Thyroid gland (tissue), 4 donors: ENCODE data around the gene MLH3. TPM values are rescaled to one million over a fixed set of nuclear protein-coding genes. Genes with fewer than 3 reads are reported as not detected.

ENCODE experiments used
- DNase-seq, 2 donors: peaks; one replicate each; pipeline ENCODE4 v3.0.0-alpha.2; 2019
- H3K27ac ChIP-seq, 3 donors: fragments of 200-600 bp; sonication (generic); 1 replicate in 2 of 3; 2 replicates in 1 of 3; pipeline ENCODE4 v1.5.1; 2016 to 2019; ENCODE audit warnings: mild to moderate bottlenecking in 1 of 3, moderate library complexity in 1 of 3
- H3K27me3 ChIP-seq: fragments of 200-600 bp; sonication (generic); one replicate; pipeline ENCODE4 v1.5.1; 2019
- H3K36me3 ChIP-seq, 2 donors: fragments of 200-600 bp; sonication (generic); one replicate each; pipeline ENCODE4 v1.5.1; 2016 to 2019
- H3K4me1 ChIP-seq, 2 donors: fragments of 200-600 bp; sonication (generic); one replicate each; pipeline ENCODE4 v1.5.1; 2017 to 2019
- H3K4me3 ChIP-seq, 3 donors: fragments of 200-600 bp; sonication (generic); replicated peaks in 1 of 3; 1 replicate in 2 of 3; 2 replicates in 1 of 3; pipeline ENCODE4 v1.5.1; 2016; ENCODE audit warnings: mild to moderate bottlenecking in 1 of 3
- H3K9me3 ChIP-seq: fragments of 200-600 bp; sonication (generic); one replicate; pipeline ENCODE4 v1.5.1; 2017
- POLR2A ChIP-seq, 2 donors: fragments of 450-650 bp; IDR thresholded peaks; one replicate each; pipeline ENCODE4 v1.6.1; 2017; ENCODE audit warnings: antibody characterized with exemption in 2 of 2, mild to moderate bottlenecking in 2 of 2, moderate library complexity in 1 of 2
- WGBS, 2 donors: methylation state at CpG; one replicate each; pipeline ENCODE4 v1.1.5; 2017; 5-methylcytosine and 5-hydroxymethylcytosine counted together
- intact Hi-C: fragments of 100-400 bp; cut with DNase I; formaldehyde crosslinking; loops from one replicate; pipeline ENCODE4 v1.15.1; 2023
- total RNA-seq, 4 donors: library from RNA; depleted of rRNA; stranded (reverse); fragments of >200 nt; gene quantifications; one replicate each; pipeline ENCODE4 v1.2.3, GENCODE V29; 2016
- TF ChIP-seq, protein P1 (sequence below), 6 experiments: fragments of 200-600 bp in 3 of 6; fragments of 450-650 bp in 3 of 6; sonication (generic) in 3 of 6; IDR thresholded peaks; one replicate each; pipeline ENCODE4 v1.5.1; 2016 to 2019; ENCODE audit warnings: antibody characterized with exemption in 6 of 6, mild to moderate bottlenecking in 2 of 6, inconsistent platforms in 1 of 6, moderate library complexity in 1 of 6

MLH3 gene
- total RNA-seq: 10 to 100 TPM; 48.1 to 68.1 (median 57.9) TPM

- H3K4me1 ChIP-seq: peaks cover 33 to 37% of the 10 kb centered on the region in 2 donors
- peak within 1 kb of the TSS; percentile 94 to 95 (median 95) for H3K27ac ChIP-seq
- H3K36me3 ChIP-seq: no peaks in the 10 kb centered on the region
- WGBS, 2 donors: 2 to 3% methylated on average over 31 to 38 of the region's 59 CpGs
- DNase-seq: peak; percentile 90 to 92
- TF ChIP-seq POLR2A (IDR thresholded peaks at IDR 0.05): peak in 1 of 2 donors; percentile 91
- TF ChIP-seq, protein P1, sequence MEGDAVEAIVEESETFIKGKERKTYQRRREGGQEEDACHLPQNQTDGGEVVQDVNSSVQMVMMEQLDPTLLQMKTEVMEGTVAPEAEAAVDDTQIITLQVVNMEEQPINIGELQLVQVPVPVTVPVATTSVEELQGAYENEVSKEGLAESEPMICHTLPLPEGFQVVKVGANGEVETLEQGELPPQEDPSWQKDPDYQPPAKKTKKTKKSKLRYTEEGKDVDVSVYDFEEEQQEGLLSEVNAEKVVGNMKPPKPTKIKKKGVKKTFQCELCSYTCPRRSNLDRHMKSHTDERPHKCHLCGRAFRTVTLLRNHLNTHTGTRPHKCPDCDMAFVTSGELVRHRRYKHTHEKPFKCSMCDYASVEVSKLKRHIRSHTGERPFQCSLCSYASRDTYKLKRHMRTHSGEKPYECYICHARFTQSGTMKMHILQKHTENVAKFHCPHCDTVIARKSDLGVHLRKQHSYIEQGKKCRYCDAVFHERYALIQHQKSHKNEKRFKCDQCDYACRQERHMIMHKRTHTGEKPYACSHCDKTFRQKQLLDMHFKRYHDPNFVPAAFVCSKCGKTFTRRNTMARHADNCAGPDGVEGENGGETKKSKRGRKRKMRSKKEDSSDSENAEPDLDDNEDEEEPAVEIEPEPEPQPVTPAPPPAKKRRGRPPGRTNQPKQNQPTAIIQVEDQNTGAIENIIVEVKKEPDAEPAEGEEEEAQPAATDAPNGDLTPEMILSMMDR (IDR thresholded peaks at IDR 0.05): no peak
- no peaks in the 10 kb centered on the region for H3K27me3 ChIP-seq
- no peaks in the 10 kb centered on the region for H3K9me3 ChIP-seq
- H3K4me3 ChIP-seq: peak within 1 kb of the TSS; percentile 44 to 50 (median 45)
- intact Hi-C loops: no loop called here
Observed at GRCh38 chr14:75050852-75051555, at the start of gene MLH3. TSS of gene MLH3 (minus strand) at chr14:75051467. CDS start at chr14:75049655, 1,812 bp downstream.

DNA sequence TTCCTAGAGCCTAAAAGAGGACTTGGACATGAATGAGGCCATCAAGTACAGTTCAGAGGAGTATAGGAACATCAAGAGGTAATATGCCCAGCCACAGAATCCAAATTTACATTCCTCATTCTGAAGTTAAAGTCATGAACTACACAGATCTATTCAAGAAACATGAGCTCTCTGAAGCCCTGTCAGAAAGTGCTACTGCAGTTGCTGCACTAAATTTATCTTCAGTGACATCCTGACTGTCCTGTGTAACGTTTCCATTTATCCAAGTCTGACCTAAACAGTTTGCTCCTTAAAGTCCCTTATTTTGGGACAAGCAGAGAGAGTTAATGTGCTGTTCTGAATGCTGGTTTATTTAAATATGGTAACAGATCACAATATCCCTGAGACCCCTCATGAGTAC, 47.4 kb upstream of the MLH3 start:
- no peaks in the 10 kb centered on the region for H3K27me3 ChIP-seq
- H3K27ac ChIP-seq: no peak overlapping the region
- peaks cover 32 to 74% of the 10 kb centered on the region in 2 donors for H3K36me3 ChIP-seq
- TF ChIP-seq, protein P1 (IDR thresholded peaks at IDR 0.05): no peak
- no peak for TF ChIP-seq POLR2A (IDR thresholded peaks at IDR 0.05)
- intact Hi-C loops: no loop called here
- 78 to 88% methylated on average over 1 of the region's 1 CpG for WGBS, 2 donors
- no peak for DNase-seq
- H3K9me3 ChIP-seq: no peaks in the 10 kb centered on the region
- H3K4me3 ChIP-seq: no peak overlapping the region
- H3K4me1 ChIP-seq: no peaks in the 10 kb centered on the region

- no peaks in the 10 kb centered on the region for H3K4me1 ChIP-seq
- no peak overlapping the region for H3K27ac ChIP-seq
- no peaks in the 10 kb centered on the region for H3K9me3 ChIP-seq
- no peak overlapping the region for H3K4me3 ChIP-seq
- intact Hi-C loops: no loop called here
- H3K36me3 ChIP-seq: peaks cover 32 to 71% of the 10 kb centered on the region in 2 donors
- no peaks in the 10 kb centered on the region for H3K27me3 ChIP-seq
- DNase-seq: no peak
- TF ChIP-seq, protein P1 (IDR thresholded peaks at IDR 0.05): no peak
- no peak for TF ChIP-seq POLR2A (IDR thresholded peaks at IDR 0.05)
Observed at GRCh38 chr14:75098212-75098611, 46.9 kb upstream of the MLH3 start.

GRCh38 chr14:75096959-75097358, 45.7 kb upstream of the MLH3 start:
- Histone ChIP-seq H3K9me3 (no peaks in the 10 kb centered on the region), H3K4me1 (no peaks in the 10 kb centered on the region), H3K36me3 (peaks cover 34 to 76% of the 10 kb centered on the region in 2 donors), H3K27me3 (no peaks in the 10 kb centered on the region), H3K27ac (no peak overlapping the region), H3K4me3 (no peak overlapping the region)
- DNase-seq: no peak
- no peak for TF ChIP-seq POLR2A (IDR thresholded peaks at IDR 0.05)
- TF ChIP-seq, protein P1 (IDR thresholded peaks at IDR 0.05): no peak
- intact Hi-C loops: no loop called here
- 87 to 92% methylated on average over 6 of the region's 6 CpGs for WGBS, 2 donors

- no peaks in the 10 kb centered on the region for H3K9me3 ChIP-seq
- 88 to 94% methylated on average over 4 of the region's 4 CpGs for WGBS, 2 donors
- intact Hi-C loops: no loop called here
- H3K4me3 ChIP-seq: no peak overlapping the region
- H3K27ac ChIP-seq: no peak overlapping the region
- H3K27me3 ChIP-seq: no peaks in the 10 kb centered on the region
- no peaks in the 10 kb centered on the region for H3K4me1 ChIP-seq
- H3K36me3 ChIP-seq: peaks cover 34 to 74% of the 10 kb centered on the region in 2 donors
- DNase-seq: no peak
- TF ChIP-seq, protein P1 (IDR thresholded peaks at IDR 0.05): no peak
- no peak for TF ChIP-seq POLR2A (IDR thresholded peaks at IDR 0.05)
Observed at GRCh38 chr14:75095690-75096089, 44.4 kb upstream of the MLH3 start.
